Activated naive CD8-positive, alpha-beta T cell treated with anti-CD3 and anti-CD28 coated beads, Interleukin-2, amount 50 U/mL, for 16 hours (primary cell): Measurements from ENCODE around the gene GPI.
"Not testable (repeated sequence)": the region's sequence is repeated elsewhere in the genome, so short reads cannot be mapped to it uniquely, and the experiment has no call there.

Source experiments
- DNase-seq: peaks from one replicate; pipeline ENCODE4 v3.0.0-alpha.2; 2020; ENCODE audit warnings: low read depth, low spot score

Gene GPI

DNA sequence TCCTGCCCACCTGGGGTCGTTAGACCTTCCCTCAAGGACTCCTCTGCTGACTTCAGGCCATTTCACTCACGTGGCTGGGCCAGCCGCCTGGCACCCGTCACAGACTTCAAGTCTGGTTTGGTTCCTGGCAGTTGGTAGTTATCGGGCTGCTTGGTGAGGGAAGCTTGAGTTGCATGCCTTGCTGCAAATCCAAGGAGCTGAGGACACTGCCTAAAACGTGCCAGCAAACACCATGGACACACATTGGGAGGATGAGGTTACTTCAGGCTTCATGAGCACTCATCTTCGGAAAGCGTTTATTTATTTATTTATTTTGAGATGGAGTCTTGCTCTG, 2.6 kb downstream of the GPI start:
- no peak for DNase-seq

DNA sequence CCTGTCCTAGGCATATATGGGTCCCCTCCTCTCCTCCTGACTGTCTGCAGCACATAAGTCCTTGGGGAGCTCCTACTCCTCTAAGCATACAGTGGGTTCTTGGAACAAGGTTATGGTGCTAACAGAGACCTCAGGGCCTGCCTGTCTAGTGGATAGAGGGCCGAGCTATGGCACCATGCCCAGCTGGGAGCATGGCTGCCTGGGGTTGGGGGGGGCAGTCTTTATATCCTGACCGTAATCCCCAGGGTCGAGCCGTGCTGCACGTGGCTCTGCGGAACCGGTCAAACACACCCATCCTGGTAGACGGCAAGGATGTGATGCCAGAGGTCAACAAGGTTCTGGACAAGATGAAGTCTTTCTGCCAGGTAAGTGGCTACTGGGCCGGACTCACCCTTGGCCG, 3.3 kb downstream of the GPI start:
- no peak for DNase-seq

DNA sequence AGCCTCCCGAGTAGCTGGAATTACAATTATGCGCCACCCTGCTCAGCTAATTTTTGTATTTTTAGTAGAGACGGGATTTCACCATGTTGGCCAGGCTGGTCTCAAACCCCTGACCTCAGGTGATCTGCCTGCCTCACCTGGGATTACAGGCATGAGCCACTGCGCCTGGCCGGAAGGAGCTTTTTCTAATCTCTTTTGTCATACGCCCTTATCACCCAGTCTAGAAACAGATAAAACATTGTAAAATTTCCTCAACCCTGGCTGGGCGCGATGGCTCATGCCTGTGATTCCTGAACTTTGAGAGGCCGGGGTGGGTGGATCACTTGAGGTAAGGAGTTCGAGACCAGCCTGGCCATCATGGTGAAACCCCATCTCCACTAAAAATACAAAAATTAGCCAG, 4.2 kb downstream of the GPI start:
- not testable (repeated sequence) for DNase-seq

DNA sequence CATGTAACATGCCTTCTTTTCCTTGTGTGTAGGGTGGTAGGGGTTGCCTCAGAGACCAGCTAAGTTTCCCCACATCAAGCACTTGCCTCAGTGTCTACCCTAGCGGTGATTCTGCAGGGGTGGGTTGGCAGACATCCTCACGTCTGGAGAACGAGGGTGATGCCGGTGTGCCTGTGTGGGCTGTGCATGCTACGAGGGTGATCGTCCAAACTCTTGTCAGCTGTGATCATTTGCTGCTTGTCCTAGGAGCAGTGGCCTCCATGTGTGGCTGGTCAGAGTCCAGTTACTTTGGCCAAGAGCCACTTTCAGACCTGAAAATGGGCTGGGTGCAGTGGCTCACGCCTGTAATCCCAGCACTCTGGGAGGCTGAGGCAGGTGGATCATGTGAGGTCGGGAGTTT, 5.1 kb downstream of the GPI start:
- DNase-seq = no peak

DNA sequence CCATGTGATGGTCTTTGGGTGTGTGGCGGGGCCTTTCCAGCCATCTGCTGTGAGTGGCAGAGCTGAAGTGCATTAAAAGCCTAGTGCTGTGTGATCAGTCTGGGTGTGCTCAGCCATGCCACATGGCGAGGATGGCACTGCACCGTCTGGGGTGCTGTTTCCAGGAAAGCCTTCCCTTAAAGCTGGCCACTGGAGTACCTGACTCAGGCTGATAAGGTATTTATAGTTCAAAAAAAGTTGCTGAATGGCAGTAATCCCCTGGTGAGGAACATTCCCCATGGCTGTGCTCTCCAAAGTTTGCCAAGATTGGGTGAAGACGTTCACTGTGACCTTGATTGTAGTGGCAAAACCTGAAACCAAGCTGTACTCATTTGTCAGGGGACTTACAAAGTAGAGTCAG, 6.0 kb downstream of the GPI start:
- DNase-seq = no peak

DNA sequence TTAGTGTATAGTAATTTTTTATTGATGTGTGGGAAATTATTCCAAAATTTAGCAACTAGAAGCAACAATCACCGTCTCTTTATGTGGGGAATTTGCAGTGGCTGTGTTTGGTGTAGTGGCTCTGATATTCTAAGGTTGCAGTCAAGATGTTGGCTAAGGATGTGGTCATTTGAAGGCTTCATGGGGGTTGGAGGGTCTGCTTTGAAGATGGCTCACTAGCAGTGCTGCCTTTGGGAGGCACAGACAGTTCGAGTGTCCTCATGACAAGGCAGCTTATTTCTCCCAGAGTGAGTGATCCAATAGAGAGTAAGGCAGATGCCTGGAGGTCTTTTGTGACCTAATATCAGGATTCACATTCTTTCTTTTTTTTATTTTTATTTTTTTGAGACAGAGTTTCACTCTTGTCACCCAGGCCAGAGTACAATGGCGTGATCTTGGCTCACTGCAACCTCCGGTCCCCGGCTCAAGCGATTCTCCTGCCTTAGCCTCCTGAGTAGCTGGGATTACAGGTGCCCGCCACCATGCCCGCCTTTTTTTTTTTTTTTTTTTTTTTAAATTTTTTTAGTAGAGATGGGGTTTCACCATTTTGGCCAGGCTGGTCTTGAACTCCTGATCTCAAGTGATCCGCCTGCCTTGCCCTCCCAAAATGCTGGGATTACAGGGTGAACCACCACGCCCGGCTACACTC, 8.7 kb downstream of the GPI start:
- DNase-seq = no peak

DNA sequence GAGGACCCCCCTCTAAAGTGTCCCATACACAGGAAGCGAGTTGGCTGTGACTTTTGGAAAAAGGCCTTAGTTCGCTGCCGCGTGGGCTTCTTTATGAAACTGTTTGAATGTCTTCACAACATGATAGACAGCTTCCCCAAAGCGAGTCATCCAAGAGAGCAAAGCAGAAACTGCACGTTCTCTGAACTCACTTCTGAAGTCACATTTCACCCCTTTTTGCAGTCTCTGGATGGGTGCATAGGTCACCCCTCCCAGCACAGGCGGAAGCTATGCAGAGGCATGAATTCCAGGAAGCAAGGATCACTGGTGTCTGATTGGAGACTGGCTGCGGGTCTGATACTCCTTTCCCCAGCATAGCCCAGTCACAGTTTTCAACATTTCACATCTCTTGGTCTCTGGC, 10.6 kb downstream of the GPI start:
- DNase-seq = no peak

DNA sequence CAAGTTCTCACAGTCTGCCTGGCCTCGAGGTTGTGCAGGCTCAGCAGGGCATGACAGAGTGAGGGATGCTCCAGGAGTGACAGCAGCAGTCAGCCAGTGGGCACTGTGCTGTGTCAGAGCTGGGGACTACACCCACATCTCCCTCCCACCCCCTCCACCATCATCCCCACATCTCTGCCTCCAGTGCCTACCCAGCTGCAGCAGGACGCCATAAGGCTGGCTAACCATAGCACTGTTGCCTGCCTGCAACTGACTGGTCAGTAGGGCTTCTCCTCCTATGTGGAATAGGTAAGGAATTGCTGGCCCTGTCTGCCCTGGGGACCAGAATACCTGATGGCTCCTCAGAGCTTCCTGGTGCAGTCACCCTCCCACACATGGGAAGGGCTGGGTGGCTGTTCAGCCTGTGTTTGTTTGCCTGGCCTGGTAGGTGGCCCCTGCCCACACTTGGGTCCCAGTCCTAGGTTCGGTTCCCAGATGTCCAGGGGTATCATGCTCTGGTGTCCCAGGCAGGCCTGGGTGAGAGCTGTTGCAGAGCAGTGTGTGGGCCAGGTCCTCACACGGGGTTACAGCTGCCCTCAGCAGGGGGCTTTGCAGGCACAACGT, 15.7 kb downstream of the GPI start:
- no peak for DNase-seq

DNA sequence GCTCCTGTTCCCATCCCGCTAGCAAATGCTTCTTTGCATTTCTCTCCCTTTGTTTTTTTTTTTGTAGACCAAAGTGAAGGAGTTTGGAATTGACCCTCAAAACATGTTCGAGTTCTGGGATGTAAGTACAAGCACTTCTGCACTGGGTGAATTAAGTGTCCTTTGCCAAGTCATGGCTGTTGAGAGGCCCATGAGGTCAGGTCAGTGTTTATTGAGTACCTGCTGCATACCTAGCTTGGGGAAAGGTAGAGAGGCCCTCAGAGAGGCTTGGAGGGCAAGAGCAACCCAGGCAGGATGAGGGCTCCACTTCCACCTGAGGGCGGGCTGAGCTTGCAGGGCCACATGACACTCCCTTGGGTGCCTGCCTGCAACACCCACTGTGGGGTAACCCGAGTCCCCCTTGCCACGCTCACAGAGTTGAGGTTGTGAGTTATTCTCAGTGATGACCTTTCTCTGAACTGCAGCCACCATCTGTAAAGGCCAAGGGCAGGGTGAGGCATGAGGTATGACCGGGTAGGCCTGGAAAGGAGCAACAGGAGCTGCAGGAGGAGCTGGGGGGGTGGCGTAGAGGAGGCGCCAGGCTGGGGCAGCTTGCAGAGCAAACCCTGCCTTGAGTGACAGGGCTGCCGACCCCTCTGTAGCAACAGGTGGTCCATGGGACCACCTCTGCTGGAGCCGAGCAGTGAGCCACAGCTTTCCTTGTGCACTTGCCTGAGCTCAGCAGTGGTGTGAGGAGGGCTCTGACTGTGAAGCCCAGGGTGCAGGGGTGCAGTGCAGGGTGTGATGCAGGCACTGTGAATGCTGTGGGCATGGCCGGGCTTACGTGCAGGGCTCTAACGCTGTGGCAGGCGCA, 16.6 kb downstream of the GPI start:
- no peak for DNase-seq

DNA sequence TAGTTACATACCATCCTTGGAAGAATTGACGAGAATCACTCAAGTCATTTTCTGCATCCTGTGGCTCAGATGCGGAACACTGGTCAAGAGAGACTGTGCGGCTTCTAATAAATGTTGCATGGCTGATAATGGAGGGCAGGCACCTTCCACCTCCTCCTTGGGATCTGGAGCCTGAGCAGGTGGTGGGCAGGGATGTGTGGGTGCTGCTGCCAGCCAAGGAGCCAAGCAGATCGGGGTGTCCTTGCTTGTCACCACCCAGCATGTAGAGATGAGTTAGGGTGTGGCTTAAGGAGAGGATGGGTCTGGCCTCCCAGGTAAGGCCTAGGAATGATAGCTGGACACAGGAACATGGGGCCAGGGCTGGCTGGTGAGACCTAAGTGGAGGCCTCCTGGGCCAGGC, 17.5 kb downstream of the GPI start:
- no peak for DNase-seq

DNA sequence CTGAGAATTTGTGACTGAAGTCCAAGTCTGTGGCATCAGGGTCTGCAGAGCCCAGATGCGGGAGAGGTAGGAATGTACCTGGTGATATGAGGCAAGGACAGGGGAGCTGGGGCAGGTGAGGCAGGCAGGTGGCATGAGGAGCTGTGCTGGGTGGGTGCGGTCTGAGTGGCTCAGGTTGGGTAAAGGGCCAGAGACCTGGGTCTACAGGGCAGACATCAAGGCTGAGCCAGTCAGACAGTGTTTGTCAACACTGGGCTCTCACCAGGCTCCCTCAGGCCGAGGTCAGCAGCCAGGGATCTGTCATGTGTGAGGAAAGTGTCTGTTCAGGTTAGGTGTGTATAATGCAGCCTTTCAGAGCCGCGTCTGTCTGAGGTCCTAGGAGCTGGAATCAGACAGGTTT, 18.6 kb downstream of the GPI start:
- no peak for DNase-seq

DNA sequence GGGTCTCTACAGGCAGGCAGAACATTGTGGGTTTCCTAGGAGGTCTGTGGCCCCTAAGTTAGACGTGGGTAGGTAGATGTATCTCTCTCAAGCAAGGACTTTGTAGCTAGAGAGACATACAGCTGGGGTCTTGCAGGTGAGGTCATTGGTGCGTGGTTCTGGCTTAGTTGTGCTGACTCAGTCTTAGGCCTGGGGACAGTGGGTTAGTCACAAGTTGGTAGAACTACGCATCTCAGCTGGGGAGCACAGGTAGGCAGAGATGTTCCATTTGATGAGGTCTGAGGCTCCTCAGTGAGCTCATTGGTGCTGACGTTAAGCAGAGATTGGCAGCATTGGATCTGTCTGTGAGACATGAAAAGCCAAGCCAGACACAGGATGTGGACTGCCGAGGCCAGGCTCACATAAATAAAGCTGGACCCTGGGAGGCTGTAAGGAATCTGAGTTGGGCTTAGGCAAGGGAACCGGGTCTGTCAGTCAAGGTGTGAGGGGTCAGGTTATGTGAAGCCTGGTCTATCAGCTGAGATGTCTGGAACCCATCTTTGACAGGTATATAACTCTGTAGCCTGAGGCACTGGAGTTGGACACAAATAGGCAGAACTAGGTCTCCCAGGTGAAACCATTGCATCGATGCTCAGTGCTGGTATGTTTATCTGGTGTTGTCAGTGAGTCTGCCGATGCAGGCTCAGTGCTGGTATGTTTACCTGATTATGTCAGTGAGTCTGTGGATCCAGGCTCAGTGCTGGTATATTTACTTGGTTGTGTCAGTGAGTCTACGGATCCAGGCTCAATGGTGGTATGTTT, 21.8 kb downstream of the GPI start:
- no peak for DNase-seq

DNA sequence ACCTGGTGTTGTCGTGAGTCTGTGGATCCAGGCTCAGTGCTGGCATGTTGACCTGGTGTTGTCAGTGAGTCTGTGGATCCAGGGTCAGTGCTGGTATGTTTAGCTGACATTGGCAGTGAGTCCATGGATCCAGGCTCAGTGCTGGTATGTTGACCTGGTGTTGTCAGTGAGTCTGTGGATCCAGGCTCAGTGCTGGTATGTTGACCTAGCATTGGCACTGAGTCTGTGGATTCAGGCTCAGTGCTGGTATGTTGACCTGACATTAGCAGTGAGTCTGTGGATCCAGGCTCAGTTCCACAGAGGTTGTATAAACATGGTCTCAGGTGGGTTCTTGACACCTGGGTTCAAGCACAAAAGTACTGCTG, 22.4 kb downstream of the GPI start:
- no peak for DNase-seq

DNA sequence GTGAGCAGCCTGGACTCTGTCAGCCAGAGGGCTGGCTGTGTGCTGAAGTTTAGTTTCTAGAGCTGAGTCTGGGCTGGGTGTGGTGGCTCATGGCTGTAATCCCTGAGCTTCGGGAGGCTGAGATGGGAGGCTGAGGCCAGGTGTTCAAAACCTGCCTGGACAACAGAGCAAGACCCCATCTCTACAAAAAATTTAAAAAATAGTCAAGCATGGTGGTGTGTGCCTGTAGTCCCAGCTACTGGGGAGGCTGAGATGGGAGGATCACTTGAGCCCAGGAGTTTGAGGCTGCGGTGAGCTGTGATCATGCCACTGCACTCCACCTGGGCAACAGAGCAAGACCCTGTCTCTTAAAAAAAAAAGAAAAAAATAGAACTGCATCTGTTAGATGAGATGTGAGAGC, 23.7 kb downstream of the GPI start:
- not testable (repeated sequence) for DNase-seq

DNA sequence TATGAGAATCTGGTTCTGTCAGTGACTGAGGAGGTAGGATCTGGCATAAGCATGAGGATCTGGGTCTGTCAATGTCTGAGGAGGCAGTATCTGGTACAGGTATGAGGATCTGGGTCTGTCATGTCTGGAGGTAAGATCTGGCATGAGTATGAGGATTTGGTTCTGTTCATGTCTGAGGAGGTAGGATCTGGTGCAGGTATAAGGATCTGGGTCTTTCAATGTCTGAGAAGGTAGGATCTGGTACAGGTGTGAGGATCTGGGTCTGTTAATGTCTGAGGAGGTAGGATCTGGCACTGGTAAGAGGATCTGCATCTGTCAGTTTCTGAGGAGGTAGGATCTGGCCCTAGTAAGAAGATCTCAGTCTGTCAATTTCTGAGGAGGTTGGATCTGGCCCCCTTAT, 26.8 kb downstream of the GPI start:
- DNase-seq = no peak

DNA sequence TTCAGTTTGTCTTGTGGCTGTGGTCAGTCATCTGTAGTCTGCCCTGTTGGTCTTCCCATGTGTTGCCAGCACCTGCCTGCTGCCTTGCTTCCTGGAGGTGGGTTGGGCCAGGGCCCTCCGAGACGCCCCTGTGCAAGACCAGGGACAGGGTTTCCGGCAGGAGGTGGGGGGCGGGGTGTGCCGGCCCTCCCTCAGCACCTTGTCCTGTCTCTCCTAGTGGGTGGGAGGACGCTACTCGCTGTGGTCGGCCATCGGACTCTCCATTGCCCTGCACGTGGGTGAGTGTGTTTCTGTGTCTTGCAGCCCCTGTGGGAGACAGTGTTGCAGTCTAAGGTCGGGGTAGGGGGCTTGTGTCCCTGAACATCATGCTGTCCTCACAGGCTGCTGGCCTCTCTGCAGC, 28.0 kb downstream of the GPI start:
- DNase-seq = no peak

DNA sequence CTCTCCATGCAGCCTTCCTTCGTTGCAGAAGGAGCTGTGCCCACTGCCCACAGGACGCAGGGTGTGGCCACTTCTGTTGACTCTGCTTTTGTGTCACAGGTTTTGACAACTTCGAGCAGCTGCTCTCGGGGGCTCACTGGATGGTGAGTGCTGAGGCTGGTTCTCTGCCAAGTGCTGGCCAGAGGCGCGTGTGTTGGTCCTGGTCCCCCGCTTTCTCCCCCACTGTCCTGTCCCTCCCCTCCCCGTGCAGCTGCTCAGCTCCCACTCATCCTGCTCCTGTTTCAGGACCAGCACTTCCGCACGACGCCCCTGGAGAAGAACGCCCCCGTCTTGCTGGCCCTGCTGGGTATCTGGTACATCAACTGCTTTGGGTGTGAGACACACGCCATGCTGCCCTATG, 28.6 kb downstream of the GPI start:
- no peak for DNase-seq

DNA sequence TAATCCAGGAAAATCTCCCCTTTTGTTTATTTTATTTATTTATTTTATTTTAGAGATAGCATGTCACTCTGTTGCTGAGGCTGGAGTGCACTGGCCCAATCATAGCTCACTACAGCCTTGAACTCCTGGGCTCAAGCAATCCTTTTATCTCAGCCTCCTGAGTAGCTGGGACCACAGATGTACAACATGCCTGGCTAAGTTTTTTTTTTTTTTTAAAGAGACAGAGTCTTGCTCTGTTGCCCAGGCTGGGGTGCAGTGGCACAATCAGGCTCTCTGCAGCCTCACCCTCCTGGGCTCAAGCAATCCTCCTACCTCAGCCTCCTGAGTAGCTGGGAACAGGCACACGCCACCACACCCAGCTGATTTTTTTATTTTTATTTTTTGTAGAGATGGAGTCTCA, 32.9 kb downstream of the GPI start:
- DNase-seq = no peak

DNA sequence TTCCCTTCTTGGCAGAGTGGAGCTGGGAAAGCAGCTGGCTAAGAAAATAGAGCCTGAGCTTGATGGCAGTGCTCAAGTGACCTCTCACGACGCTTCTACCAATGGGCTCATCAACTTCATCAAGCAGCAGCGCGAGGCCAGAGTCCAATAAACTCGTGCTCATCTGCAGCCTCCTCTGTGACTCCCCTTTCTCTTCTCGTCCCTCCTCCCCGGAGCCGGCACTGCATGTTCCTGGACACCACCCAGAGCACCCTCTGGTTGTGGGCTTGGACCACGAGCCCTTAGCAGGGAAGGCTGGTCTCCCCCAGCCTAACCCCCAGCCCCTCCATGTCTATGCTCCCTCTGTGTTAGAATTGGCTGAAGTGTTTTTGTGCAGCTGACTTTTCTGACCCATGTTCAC, 34.9 kb downstream of the GPI start:
- DNase-seq = no peak

DNA sequence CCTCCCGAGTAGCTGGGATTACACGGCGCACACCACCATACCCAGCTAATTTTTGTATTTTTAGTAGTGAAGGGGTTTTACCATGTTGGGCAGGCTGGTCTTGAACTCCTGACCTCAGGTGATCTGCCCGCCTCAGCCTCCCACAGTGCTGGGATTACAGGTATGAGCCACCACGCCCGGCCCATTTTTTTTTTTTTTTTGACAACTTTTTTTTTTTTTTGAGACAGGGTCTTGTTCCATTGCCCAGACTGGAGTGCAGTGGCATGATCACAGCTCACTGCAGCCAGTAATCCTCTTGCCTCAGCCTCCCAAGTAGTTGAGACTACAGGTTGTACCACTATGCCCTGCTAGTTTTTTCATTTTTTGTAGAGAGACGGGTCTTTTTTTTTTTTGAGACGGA, 35.8 kb downstream of the GPI start:
- not testable (repeated sequence) for DNase-seq

DNA sequence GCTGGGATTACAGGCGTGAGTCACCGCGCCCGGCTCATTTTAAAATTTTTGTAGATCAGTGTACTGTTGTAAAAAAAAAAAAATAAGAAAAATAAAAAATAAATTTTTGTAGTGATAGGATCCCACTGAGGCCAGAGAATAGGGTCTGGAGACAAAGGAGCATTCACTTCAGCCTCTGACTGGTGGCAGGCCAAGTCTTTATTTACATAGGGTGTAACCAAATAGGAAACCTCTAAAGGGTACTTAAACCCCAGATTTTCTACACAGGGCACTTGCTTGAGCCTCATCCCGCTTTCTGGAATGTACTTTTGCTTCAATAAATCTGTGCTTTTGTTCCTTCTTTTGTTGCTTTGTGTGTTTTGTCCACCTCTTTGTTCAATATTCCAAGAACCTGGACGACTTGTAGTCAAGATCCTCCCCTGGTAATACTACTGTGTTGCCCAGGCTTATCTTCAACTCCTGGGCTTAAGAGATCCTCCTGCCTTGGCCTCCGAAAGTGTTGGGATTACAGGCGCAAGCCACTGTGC, 37.1 kb downstream of the GPI start:
- DNase-seq = no peak

DNA sequence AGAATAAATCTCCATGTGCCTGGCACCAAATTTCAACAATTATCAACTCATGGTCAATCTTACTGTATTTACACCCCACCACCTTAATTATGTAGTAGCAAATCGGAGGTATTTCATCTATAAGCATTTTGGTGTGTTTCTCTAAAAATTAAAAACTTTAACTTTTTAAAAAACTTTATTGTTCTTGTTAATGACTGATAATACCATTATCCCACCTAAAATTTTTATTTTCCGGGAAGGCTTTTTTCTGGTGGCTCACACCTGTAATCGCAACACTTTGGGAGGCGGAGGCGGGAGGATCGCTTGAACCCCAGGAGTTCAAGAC, 38.8 kb downstream of the GPI start:
- DNase-seq = no peak
